ENCODE measurements around the gene TM4SF18.

The TM4SF18 gene

GRCh38 chr3:149310796-149311534, 22.5 kb downstream of the TM4SF18 start:
- no peak overlapping the region for H3K27ac ChIP-seq
- TF ChIP-seq CTCF (conservative IDR thresholded peaks at IDR 0.05), result no peak

GRCh38 chr3:149307435-149307783, 26.0 kb downstream of the TM4SF18 start:
- no peak overlapping the region for H3K27ac ChIP-seq

GRCh38 chr3:149306751-149307434, 26.5 kb downstream of the TM4SF18 start:
- TF ChIP-seq CTCF (conservative IDR thresholded peaks at IDR 0.05), result no peak
- H3K27ac ChIP-seq, result no peak overlapping the region

More at GRCh38 chr3:149307435-149307783, 26.0 kb downstream of the TM4SF18 start:
- no peak for TF ChIP-seq CTCF (conservative IDR thresholded peaks at IDR 0.05)

- TF ChIP-seq CTCF (conservative IDR thresholded peaks at IDR 0.05), result no peak
These were observed 28.1 kb downstream of the TM4SF18 start for GRCh38 chr3:149305376-149305775.

GRCh38 chr3:149299938-149300801, 33.3 kb downstream of the TM4SF18 start:
- no peak overlapping the region for H3K27ac ChIP-seq
- TF ChIP-seq CTCF (conservative IDR thresholded peaks at IDR 0.05), result no peak

More at GRCh38 chr3:149305376-149305775, 28.1 kb downstream of the TM4SF18 start:
- no peak overlapping the region for H3K27ac ChIP-seq

GRCh38 chr3:149296972-149297371, 36.5 kb downstream of the TM4SF18 start:
- TF ChIP-seq CTCF (conservative IDR thresholded peaks at IDR 0.05), result no peak
- no peak overlapping the region for H3K27ac ChIP-seq

GRCh38 chr3:149292666-149293065, 40.8 kb downstream of the TM4SF18 start:
- TF ChIP-seq CTCF (conservative IDR thresholded peaks at IDR 0.05), result no peak
- no peak overlapping the region for H3K27ac ChIP-seq

Measured in VCaP (cell line).